DND-41 (cell line): Measurements from ENCODE around the gene PRKAR1B.

Source experiments
- ATAC-seq: fragments of 200-7000 bp; cut with Tn5 transposase; 3 replicates; pipeline ENCODE4 v1.9.1; 2021; ENCODE audit warnings: low read depth; ENCODE audit not compliant: insufficient read depth
- DNase-seq: peaks from one replicate; pipeline ENCODE4 v3.0.0-alpha.2; 2020
- H2AFZ ChIP-seq: 2 replicates; pipeline ENCODE4 v1.6.0; 2012; ENCODE audit warnings: low read depth, low read length
- H3K27ac ChIP-seq: 2 replicates; pipeline ENCODE4 v1.5.1; 2012; ENCODE audit warnings: low read length, inconsistent platforms
- H3K27me3 ChIP-seq: fragments of 200-600 bp; sonication (generic); 2 replicates; pipeline ENCODE4 v1.6.0; 2012; ENCODE audit warnings: low read length, mild to moderate bottlenecking, inconsistent platforms; ENCODE audit not compliant: insufficient read depth, poor library complexity
- H3K36me3 ChIP-seq: 2 replicates; pipeline ENCODE4 v1.5.1; 2012; ENCODE audit warnings: low read length, inconsistent platforms; ENCODE audit not compliant: insufficient read depth
- H3K4me1 ChIP-seq: 2 replicates; pipeline ENCODE4 v1.5.1; 2012; ENCODE audit warnings: mild to moderate bottlenecking, low read length; ENCODE audit not compliant: insufficient read depth
- H3K4me2 ChIP-seq: 2 replicates; pipeline ENCODE4 v1.6.0; 2012; ENCODE audit warnings: mild to moderate bottlenecking, moderate library complexity, low read length, inconsistent platforms; ENCODE audit not compliant: insufficient read depth
- H3K4me3 ChIP-seq, 2 experiments: fragments of 200-600 bp in 1 of 2; shearing (Covaris generic) in 1 of 2; 2 replicates each; pipeline ENCODE4 v1.5.1; 2012 to 2016; ENCODE audit warnings: inconsistent platforms in 2 of 2, low read length in 2 of 2, mild to moderate bottlenecking in 2 of 2, low read depth in 1 of 2, moderate library complexity in 1 of 2
- H3K79me2 ChIP-seq: 2 replicates; pipeline ENCODE4 v1.6.0; 2012; ENCODE audit warnings: low read length, inconsistent platforms; ENCODE audit not compliant: insufficient read depth
- H3K9ac ChIP-seq: 2 replicates; pipeline ENCODE4 v1.6.0; 2012; ENCODE audit warnings: low read depth, mild to moderate bottlenecking, inconsistent platforms, low read length, moderate library complexity
- H3K9me3 ChIP-seq: 2 replicates; pipeline ENCODE4 v1.5.1; 2012; ENCODE audit warnings: low read length, moderate library complexity, mild to moderate bottlenecking, inconsistent platforms; ENCODE audit not compliant: insufficient read depth, severe bottlenecking
- H4K20me1 ChIP-seq: 2 replicates; pipeline ENCODE4 v1.6.0; 2012; ENCODE audit warnings: low read length; ENCODE audit not compliant: insufficient read depth
- CTCF ChIP-seq: IDR thresholded peaks from 2 replicates; pipeline ENCODE4 v1.5.1; 2012; ENCODE audit warnings: borderline replicate concordance, low read length, moderate library complexity, mild to moderate bottlenecking; ENCODE audit not compliant: poor library complexity, severe bottlenecking; ENCODE audit errors: extremely low read depth
- EZH2 ChIP-seq: IDR thresholded peaks from 3 replicates; pipeline ENCODE4 v1.6.1; 2012; ENCODE audit warnings: borderline replicate concordance, low read depth, mild to moderate bottlenecking, moderate library complexity, low read length, inconsistent platforms; ENCODE audit not compliant: severe bottlenecking

Gene PRKAR1B

GRCh38 chr7:635227-635626 is 91.9 kb downstream of the PRKAR1B start:
- H3K79me2 ChIP-seq, result no peaks in the 10 kb centered on the region
- no peak overlapping the region for H3K9ac ChIP-seq
- H3K27me3 ChIP-seq, result no peaks in the 10 kb centered on the region
- H4K20me1 ChIP-seq, result no peaks in the 10 kb centered on the region
- no peaks in the 10 kb centered on the region for H3K9me3 ChIP-seq
- H3K4me2 ChIP-seq, result no peak overlapping the region
- H3K4me1 ChIP-seq, result peaks cover 5% of the 10 kb centered on the region
- TF ChIP-seq EZH2 (no peak), CTCF (no peak)
- no peaks in the 10 kb centered on the region for H3K36me3 ChIP-seq
- no peak overlapping the region for H3K27ac ChIP-seq
- DNase-seq, result no peak
- no peak overlapping the region for H3K4me3 ChIP-seq
- H2AFZ ChIP-seq, result no peak overlapping the region
- no peak for ATAC-seq

- Histone ChIP-seq H3K27ac (no peak overlapping the region), H3K4me1 (peaks cover 5% of the 10 kb centered on the region), H3K27me3 (no peaks in the 10 kb centered on the region), H3K36me3 (no peaks in the 10 kb centered on the region), H3K79me2 (no peaks in the 10 kb centered on the region), H3K4me2 (no peak overlapping the region), H3K4me3 (no peak overlapping the region), H3K9ac (no peak overlapping the region), H4K20me1 (no peaks in the 10 kb centered on the region), H2AFZ (no peak overlapping the region), H3K9me3 (no peaks in the 10 kb centered on the region)
- TF ChIP-seq CTCF (no peak), EZH2 (no peak)
- no peak for DNase-seq
- ATAC-seq, result no peak
Observed at GRCh38 chr7:633381-634018, 93.6 kb downstream of the PRKAR1B start.

GRCh38 chr7:632831-633210 is 94.3 kb downstream of the PRKAR1B start:
- no peak overlapping the region for H3K4me2 ChIP-seq
- H3K79me2 ChIP-seq, result no peaks in the 10 kb centered on the region
- H3K27ac ChIP-seq, result no peak overlapping the region
- ATAC-seq (no peak), DNase-seq (no peak)
- TF ChIP-seq CTCF (no peak), EZH2 (no peak)
- H3K9ac ChIP-seq, result no peak overlapping the region
- no peaks in the 10 kb centered on the region for H3K9me3 ChIP-seq
- H3K4me3 ChIP-seq, result no peak overlapping the region
- H4K20me1 ChIP-seq, result no peaks in the 10 kb centered on the region
- H3K36me3 ChIP-seq, result no peaks in the 10 kb centered on the region
- H3K27me3 ChIP-seq, result no peaks in the 10 kb centered on the region
- peaks cover 5% of the 10 kb centered on the region for H3K4me1 ChIP-seq
- H2AFZ ChIP-seq, result no peak overlapping the region
